HUDEP-2 (cell line): Measurements from ENCODE around the gene FNDC1.

ENCODE experiments used
- DNase-seq, 76 experiments: peaks; one replicate each; lab custom pipeline; 2025; ENCODE audit not compliant: unreplicated experiment in 76 of 76; lab: John Stamatoyannopoulos, UW

The FNDC1 gene

DNA sequence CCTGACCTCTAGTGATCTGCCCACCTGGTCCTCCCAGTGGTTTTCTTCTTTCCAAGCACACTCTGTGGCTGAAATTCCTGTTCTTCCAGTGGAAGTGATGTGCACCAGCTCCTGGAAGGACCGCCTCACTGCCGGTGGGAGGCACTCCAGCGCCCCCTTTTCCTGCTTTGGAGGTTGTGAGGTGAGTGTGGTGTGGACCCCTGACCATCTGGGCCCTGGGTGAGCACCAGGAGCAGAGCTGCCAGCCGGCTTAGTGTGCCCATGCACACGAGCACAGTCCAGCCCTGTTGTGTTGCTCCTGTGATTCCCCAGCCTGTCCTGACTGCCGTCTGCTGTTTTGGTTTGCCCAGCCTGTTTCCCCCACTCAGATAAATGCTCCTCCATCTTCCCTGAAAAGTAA is 134.6 kb downstream of the FNDC1 start:
- DNase-seq: no peak

DNA sequence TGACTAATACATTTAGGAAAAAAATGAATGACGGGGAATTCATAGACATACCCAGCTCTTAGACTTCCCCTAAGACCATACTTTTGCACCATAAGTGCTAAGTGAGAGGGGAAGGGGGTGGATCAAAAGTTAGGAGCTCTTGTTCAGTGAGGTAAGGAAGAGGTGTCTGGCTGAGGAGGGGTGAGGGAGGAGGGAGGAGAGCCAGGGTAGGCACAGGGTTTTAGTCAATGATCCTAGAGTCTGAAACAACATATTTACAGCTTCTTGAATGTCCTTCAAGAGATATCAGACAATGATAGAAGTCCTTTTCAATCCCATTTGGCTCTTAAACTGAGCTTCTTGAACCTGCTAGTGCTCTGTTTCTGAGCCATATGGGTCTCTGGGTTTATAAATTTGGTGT is 135.4 kb downstream of the FNDC1 start:
- DNase-seq: no peak

DNA sequence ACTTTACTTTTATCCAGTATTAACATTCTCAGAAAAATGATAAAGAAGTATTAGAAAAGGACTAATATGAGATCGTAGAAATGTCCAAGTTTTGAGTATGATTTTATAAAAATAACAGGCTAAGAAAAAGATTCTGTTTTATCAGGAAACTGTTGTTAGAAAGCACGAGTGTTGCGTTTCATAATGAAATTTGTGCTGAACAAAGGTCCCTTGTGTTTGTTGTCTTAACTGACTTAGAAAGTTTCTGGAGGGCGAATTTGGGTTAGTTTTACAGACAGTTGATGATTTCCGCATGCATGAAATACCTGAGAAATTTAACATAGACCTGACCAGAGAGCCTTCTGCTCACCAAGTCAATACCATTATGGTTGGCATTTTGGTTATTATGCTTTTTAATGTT is 136.0 kb downstream of the FNDC1 start:
- DNase-seq: no peak

DNA sequence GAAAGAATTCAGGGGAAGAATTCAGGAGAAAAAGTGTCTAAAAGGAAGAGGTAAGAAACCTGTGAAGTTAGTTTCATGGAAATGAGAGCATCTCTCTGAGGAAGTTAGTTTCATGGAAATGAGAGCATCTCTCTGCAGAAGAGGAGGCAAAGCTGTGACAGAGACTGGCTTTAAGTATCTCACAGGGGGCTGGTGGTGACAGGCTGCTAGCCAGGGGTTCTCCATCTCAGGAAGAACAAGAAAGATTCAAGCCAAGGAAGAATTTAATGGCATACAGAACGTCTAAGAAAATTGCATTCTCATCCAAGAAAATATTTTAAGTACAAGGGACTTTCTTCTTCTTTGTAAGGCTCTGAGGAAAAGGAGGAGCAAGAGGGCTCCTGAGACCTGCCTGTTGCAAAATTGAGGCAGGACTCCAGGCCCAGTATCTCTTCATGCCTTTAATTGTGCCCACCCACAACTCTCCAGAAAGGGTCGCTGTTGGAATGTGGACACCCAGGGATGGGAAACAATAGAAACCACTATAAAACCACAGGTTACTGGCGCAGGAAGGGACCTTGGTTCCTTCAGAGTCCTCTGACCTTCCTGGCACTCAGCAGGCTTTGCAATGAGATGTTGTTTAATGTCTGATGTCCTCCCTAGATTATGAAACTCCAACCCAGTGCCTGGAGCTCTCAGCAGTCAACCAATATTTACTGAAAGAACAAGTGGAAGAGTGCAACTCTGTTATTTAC is 136.8 kb downstream of the FNDC1 start:
- no peak for DNase-seq

DNA sequence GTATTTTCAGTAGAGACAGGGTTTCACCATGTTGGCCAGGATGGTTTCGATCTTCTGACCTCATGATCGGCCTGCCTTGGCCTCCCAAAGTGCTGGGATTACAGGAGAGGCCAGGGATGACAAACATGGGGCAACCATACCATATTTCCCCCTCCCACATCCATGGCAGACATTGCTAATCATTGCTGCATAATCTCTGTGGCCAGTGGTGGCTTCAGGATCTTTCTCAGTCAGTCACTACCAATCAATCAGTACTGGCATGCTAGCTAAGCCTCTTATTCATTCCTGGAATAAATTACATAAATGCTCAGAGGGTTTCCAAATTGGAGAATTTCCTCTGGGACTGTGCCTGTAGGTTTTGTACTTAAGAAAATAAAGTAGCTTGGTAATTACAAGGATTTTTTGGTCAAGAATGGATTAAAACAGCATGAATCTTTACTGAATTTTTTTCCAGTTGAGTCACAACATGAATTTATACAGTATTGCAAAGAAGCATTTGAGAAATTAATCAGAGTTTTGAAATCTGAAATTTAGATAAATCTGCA is 138.1 kb downstream of the FNDC1 start:
- DNase-seq: no peak

DNA sequence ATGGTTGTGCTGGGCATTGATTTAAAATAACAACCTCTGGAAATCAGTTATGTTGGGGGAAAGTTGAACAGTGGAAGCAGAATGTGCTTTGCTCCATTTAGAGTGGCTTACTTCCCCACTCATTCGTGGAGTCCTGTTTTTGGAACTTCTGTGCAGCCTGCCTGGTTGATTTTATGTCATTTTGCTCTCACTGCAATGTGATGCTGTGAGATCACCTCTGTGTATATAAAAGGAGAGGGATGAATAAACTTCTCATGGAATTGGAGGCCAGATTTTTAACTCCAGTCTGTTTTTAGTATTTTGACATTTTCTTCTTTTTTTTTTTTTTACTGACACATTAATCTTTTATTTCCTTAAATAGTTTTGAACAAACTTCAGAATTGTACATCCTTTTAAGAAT is 139.0 kb downstream of the FNDC1 start:
- DNase-seq: no peak

DNA sequence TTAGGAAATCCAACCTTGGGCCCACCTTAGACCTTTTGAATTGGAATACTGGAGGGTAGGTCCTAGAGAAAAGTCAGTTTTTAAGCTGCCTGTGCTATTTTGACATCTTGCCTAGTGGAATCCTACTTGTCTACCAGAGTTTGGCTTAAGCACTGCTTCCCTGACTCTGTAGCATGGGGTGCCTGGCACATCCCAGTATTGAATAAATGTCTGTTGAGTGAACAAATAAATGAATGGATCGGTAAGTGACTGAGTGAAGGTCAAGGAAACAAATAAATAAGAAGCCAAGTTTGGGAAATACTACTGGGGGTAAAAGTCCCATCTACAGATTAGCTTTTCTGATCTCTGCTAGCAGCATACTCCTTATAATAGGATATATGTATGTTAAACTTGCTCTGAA is 140.5 kb downstream of the FNDC1 start:
- no peak for DNase-seq

DNA sequence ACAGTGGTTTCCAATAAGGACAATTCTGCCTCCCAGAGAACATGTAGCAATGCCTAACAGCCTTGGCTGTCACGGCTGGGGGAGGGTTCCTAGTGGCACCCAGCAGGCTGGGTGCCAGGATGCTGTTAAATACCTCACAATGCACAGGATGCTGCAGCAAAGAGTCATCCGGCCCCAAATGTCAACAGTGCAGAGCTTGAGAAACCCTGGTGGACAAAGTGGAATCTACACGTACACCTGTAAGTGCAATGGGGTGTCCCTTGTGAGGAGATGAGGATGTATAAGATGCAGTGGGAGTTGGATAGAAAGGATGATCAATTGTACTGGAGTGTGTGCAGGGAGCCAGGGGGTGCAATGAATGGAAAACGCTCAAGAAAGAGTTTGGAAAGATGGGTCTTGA is 142.4 kb downstream of the FNDC1 start:
- peak in 1 of 76 experiments; percentile 5 for DNase-seq

DNA sequence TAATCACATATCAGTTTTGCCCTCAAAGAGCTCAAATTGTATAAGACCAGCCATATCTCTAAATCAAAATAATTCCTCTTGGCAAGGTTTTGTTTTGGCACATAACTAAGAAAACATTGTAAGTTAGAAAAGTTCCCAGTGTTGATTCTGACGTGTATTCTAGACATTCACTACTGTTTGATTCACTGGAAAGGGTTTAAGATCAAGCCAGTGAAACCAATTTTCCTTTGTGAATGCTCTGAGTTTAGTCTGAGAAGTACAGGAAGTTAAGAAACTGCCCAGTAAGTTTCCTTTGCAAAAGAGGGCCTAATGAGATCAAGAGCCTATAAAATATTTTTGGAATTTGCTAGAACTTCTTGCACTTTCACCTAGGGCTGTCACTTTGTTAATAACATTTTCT is 143.0 kb downstream of the FNDC1 start:
- DNase-seq: no peak

DNA sequence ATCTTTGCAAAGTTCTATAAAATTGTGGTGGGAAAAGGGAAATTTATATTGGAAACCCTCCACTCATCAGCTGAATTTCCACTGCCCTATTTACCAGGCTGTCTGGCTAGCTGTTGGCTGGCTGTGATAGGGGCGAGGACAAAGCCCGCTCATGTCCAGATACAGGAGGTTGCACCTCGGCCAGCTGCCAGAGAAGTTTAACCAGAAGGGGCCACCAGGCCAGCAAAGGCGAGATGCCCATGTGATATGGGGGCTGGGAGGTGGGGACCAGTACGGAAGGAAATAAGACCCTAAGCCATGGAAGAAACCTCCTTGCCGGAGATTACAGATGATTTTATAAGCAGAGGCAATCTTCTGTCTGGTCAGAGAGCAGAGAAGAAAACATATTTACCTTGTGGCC is 143.8 kb downstream of the FNDC1 start:
- no peak for DNase-seq

DNA sequence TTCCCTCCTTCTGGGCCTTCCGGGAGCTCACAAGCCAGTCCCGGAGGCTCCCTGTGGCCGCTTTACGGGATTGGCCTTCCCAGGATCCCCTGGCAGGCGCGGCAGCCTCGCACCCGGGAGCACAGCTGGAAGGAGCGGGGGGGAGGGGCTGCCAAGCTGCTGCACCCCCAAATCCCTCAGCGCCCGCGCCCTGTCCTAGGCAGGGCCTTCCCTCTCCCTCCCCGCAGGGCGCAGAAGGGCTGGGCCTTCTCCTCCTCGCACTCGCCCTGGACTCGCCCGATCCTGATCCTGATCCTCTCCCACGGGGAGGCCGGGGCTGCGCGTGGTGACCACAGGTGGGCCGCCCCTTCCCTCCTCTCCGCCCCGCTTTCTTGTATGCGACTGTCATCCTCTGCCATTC is 146.4 kb downstream of the FNDC1 start:
- no peak for DNase-seq

DNA sequence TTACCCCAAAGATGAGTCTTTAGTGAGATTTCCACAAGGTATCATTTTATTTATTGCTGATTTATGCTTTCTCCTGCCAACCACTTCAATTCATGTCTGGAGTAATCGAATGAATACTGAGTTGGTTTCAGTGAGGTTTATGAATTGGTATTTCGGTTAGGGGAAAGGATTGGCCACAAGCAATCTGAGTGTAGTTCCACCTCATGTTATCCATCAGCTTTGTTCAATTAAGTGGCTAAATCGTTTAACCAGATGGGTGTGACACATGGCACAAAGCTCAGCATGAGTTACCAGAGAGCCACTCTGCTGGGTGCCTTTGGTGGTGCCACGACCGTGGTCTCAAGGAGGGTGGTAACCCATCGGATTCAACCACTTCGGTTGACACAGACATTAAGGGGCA is 148.2 kb downstream of the FNDC1 start:
- DNase-seq: no peak

DNA sequence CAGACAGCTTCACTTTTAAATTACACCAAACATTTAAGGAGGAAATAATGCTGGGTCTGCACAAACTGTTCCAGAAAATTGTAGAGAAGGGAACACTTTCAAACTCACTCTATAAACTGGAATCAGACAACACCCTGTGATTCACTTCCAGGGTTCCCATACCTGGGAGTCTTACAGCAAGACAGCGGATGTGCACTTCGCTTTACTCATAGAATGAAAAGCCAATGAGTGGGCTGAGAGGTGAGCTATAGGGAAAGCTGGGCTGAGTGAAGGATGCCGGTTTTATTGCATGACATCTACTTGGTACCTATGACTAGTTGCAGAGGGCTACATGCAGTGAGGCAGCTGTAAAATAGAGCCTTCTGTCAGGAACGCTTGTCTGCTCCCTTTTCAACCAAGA is 152.1 kb downstream of the FNDC1 start:
- no peak for DNase-seq
